HepG2 (cell line): Measurements from ENCODE around the gene FAM117B. TPM values are rescaled to one million over a fixed set of nuclear protein-coding genes. Genes with fewer than 3 reads are reported as not detected.
"Not testable (repeated sequence)": the region's sequence is repeated elsewhere in the genome, so short reads cannot be mapped to it uniquely, and the experiment has no call there.

ENCODE experiments used
- ATAC-seq: fragments of 200-7000 bp; cut with Tn5 transposase; 3 replicates; pipeline ENCODE4 v1.9.1; 2020; ENCODE audit warnings: mild to moderate bottlenecking, moderate library complexity
- BruUV-seq: library from RNA; stranded (reverse); fragments of 400-500 nt; replicated peaks from 2 replicates; lab custom pipeline; 2021; lab: Mats Ljungman, UMichigan
- CTCF ChIA-PET: fragments of 300-600 bp; formaldehyde crosslinking; extraction: SDS; loops from one replicate; lab custom pipeline; 2021; ENCODE audit warnings: low total read pairs, inconsistent platforms, low intra/inter-chr PET ratio; lab: Yijun Ruan, JAX
- POLR2A ChIA-PET: fragments of 350-600 bp; sonication (Branson Sonifier 250); formaldehyde crosslinking; loops from one replicate; lab custom pipeline; 2020; ENCODE audit warnings: antibody characterized with exemption, inconsistent platforms; lab: Yijun Ruan, JAX
- DNase-seq: peaks from one replicate; pipeline ENCODE4 v3.0.0-alpha.2; 2015; ENCODE audit warnings: low spot score
- FAIRE-seq: peaks from 3 replicates; lab custom pipeline; 2011; peaks lifted over from hg19 to GRCh38; lab: Jason Lieb, UNC
- H2AFZ ChIP-seq: one replicate; pipeline ENCODE4 v1.6.1; 2011; ENCODE audit warnings: low read length, inconsistent platforms
- H3K27ac ChIP-seq: fragments of 300-600 bp; 3 replicates; pipeline ENCODE4 v1.8.0; 2011; ENCODE audit warnings: mixed run types, mild to moderate bottlenecking, mixed read lengths, low read length, inconsistent platforms; ENCODE audit not compliant: insufficient read depth; ENCODE audit errors: extremely low read length
- H3K27me3 ChIP-seq, 2 experiments: fragments of 200-600 bp in 1 of 2; 2 replicates in 1 of 2; 3 replicates in 1 of 2; pipeline versions ENCODE4 v1.6.0 to v1.8.0; 2011; ENCODE audit warnings: low read length in 2 of 2, mild to moderate bottlenecking in 2 of 2, moderate library complexity in 2 of 2, inconsistent platforms in 1 of 2; ENCODE audit not compliant: insufficient read depth in 2 of 2, control insufficient read depth in 1 of 2
- H3K36me3 ChIP-seq, 2 experiments: fragments of 200-600 bp in 1 of 2; replicated peaks in 1 of 2; 2 replicates in 1 of 2; 3 replicates in 1 of 2; pipeline versions ENCODE4 v1.5.1 to v1.8.0; 2011; ENCODE audit warnings: low read length in 2 of 2, inconsistent platforms in 1 of 2; ENCODE audit not compliant: insufficient read depth in 2 of 2, control insufficient read depth in 1 of 2
- H3K4me1 ChIP-seq: 2 replicates; pipeline ENCODE4 v1.5.1; 2012; ENCODE audit warnings: low read length, inconsistent platforms; ENCODE audit not compliant: insufficient read depth
- H3K4me2 ChIP-seq: 2 replicates; pipeline ENCODE4 v1.6.0; 2011; ENCODE audit warnings: low read depth, low read length, inconsistent platforms
- H3K4me3 ChIP-seq, 3 experiments: fragments of 200-600 bp in 1 of 3; sonication (generic), shearing (Covaris generic) in 1 of 3; replicated peaks in 1 of 3; 2 replicates each; pipeline ENCODE4 v1.5.1; 2011 to 2016; ENCODE audit warnings: low read length in 3 of 3, inconsistent platforms in 2 of 3, low read depth in 2 of 3, mild to moderate bottlenecking in 2 of 3, control low read depth in 1 of 3, mixed read lengths in 1 of 3; ENCODE audit not compliant: insufficient read depth in 1 of 3
- H3K79me2 ChIP-seq: one replicate; pipeline ENCODE4 v1.6.1; 2011; ENCODE audit warnings: low read length, inconsistent platforms; ENCODE audit not compliant: insufficient read depth
- H3K9ac ChIP-seq: 2 replicates; pipeline ENCODE4 v1.6.0; 2011; ENCODE audit warnings: mild to moderate bottlenecking, low read depth, low read length, inconsistent platforms; ENCODE audit not compliant: insufficient read depth
- H3K9me3 ChIP-seq: 2 replicates; pipeline ENCODE4 v1.5.1; 2012; ENCODE audit warnings: mild to moderate bottlenecking, low read length
- H4K20me1 ChIP-seq: 2 replicates; pipeline ENCODE4 v1.6.0; 2011; ENCODE audit warnings: inconsistent platforms, mild to moderate bottlenecking, low read length, moderate library complexity; ENCODE audit not compliant: insufficient read depth
- AGO2 ChIP-seq: fragments of 200-400 bp; formaldehyde crosslinking; optimal IDR thresholded peaks from 2 replicates; pipeline ENCODE3; 2017; ENCODE audit warnings: mild to moderate bottlenecking, low read depth, low read length, moderate library complexity
- ATF4 ChIP-seq, 2 experiments: fragments of 450-650 bp in 1 of 2; sonication (generic) in 1 of 2; formaldehyde crosslinking; IDR thresholded peaks; 2 replicates each; pipeline versions ENCODE4 v1.5.0 to v1.8.0; 2020 to 2022; ENCODE audit warnings: mild to moderate bottlenecking in 1 of 2, missing genetic modification reagents in 1 of 2
- ZNF121 ChIP-seq: sonication (generic); formaldehyde crosslinking; IDR thresholded peaks from 2 replicates; pipeline ENCODE4 v1.5.0; 2020; ENCODE audit warnings: mild to moderate bottlenecking, missing genetic modification reagents
- WGBS: methylation state at CpG from one replicate; pipeline ENCODE4 v1.1.6; 2017; ENCODE audit warnings: low lambda C conversion rate; 5-methylcytosine and 5-hydroxymethylcytosine counted together
- in situ Hi-C: cut with HindIII; loops from 2 replicates; pipeline ENCODE4 v1.10.0; 2017; ENCODE audit warnings: low pct_unique_long_range_greater_than_20kb; ENCODE audit not compliant: extremely low pct_ligation_motif_present
- intact Hi-C: fragments of 100-400 bp; cut with micrococcal nuclease; formaldehyde crosslinking; loops from one replicate; pipeline ENCODE4 v1.10.0; 2022; ENCODE audit not compliant: unreplicated experiment
- polyA plus RNA-seq, 8 experiments: library from polyadenylated mRNA; depleted of rRNA in 3 of 8; stranded (reverse) in 7 of 8; unstranded in 1 of 8; fragments of >200 nt; fragmentation: Illumina TruSeq in 4 of 8; extraction: Trizol in 4 of 8; gene quantifications; 2 replicates each; pipeline versions ENCODE4 v1.2.1 to v1.2.3, GENCODE V29; 2011 to 2016; ENCODE audit warnings: low read depth in 4 of 8, missing spikeins in 1 of 8, mixed read lengths in 1 of 8; ENCODE audit not compliant: insufficient read depth in 1 of 8
- total RNA-seq, 5 experiments: library from RNA; depleted of rRNA; stranded (reverse); fragments of >200 nt; fragmentation: Illumina TruSeq; extraction: Trizol; gene quantifications; 2 replicates each; pipeline ENCODE4 v1.2.3, GENCODE V29; 2016; ENCODE audit warnings: low read depth in 1 of 5
- TF ChIP-seq, protein P1 (sequence below): sonication (generic); formaldehyde crosslinking; IDR thresholded peaks from 2 replicates; pipeline ENCODE4 v1.5.0; 2020; ENCODE audit warnings: mild to moderate bottlenecking, missing genetic modification reagents
- TF ChIP-seq, protein P2 (sequence below): sonication (generic); formaldehyde crosslinking; IDR thresholded peaks from 2 replicates; pipeline ENCODE4 v1.4.0; 2020; ENCODE audit warnings: missing genetic modification reagents, mild to moderate bottlenecking, borderline replicate concordance

The FAM117B gene
- total and polyA plus RNA-seq, 2 of the 13 experiments (the other 11 are each of a cell fraction or from before 2014, with no cell fraction given): 5.8 to 11.0 TPM

GRCh38 chr2:202671317-202672035, 36.7 kb downstream of the FAM117B start (continued):
- TF ChIP-seq AGO2: no peak
- TF ChIP-seq, protein P1, sequence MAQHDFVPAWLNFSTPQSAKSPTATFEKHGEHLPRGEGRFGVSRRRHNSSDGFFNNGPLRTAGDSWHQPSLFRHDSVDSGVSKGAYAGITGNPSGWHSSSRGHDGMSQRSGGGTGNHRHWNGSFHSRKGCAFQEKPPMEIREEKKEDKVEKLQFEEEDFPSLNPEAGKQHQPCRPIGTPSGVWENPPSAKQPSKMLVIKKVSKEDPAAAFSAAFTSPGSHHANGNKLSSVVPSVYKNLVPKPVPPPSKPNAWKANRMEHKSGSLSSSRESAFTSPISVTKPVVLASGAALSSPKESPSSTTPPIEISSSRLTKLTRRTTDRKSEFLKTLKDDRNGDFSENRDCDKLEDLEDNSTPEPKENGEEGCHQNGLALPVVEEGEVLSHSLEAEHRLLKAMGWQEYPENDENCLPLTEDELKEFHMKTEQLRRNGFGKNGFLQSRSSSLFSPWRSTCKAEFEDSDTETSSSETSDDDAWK (CRISPR knock-in tag): no peak
- no peak for TF ChIP-seq ATF4 (CRISPR knock-in tag; IDR thresholded peaks at IDR 0.05)
- TF ChIP-seq, all 625 proteins: peak for 0

DNA sequence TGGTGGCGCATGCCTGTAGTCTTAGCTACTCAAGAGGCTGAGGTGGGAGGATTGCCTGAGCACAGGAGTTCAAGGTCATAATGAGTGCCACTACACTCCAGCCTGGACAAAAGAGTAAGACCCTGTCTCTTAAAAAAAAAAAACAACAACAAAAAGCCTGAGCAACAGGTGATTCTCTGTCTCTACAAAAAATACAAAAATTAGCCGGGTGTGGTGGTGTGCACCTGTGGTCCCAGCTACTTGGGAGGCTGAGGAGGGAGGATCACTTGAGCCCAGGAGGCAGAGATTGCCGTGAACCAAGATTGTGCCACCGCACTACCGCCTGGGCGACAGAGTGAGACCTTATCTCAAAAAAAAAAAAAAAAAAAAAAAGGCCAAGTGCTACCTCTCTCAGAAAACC, 40.3 kb downstream of the FAM117B start:
- Histone ChIP-seq H3K79me2 (peaks cover 70% of the 10 kb centered on the region), H4K20me1 (peaks cover 14% of the 10 kb centered on the region; the same call in 1 of the 2 replicates), H3K4me1 (peaks cover 16% of the 10 kb centered on the region)
- BruUV-seq, H3K4me2 ChIP-seq, H3K27me3 ChIP-seq, in situ Hi-C loops, H2AFZ ChIP-seq, H3K9me3 ChIP-seq, H3K27ac ChIP-seq, H3K9ac ChIP-seq, H3K36me3 ChIP-seq, H3K4me3 ChIP-seq, intact Hi-C loops, FAIRE-seq, ATAC-seq, DNase-seq, CTCF ChIA-PET: not testable (repeated sequence)
- TF ChIP-seq, protein P2, sequence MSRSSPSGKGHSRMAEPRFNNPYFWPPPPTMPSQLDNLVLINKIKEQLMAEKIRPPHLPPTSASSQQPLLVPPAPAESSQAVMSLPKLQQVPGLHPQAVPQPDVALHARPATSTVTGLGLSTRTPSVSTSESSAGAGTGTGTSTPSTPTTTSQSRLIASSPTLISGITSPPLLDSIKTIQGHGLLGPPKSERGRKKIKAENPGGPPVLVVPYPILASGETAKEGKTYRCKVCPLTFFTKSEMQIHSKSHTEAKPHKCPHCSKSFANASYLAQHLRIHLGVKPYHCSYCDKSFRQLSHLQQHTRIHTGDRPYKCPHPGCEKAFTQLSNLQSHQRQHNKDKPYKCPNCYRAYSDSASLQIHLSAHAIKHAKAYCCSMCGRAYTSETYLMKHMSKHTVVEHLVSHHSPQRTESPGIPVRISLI (CRISPR knock-in tag): 0 out of 2 replicates have a peak, but pooled peaks have one; percentile 9
- TF ChIP-seq ZNF121 (CRISPR knock-in tag): peak; percentile 85
- POLR2A ChIA-PET: interaction anchor here (0.8 to 1.1 kb wide), 2 partner anchors 13 to 40 kb away, joined by 3 to 5 read pairs; partner anchors contain the start of gene FAM117B
- 95% methylated on average over 6 of the region's 6 CpGs for WGBS
